ENCODE measurements around the gene TOR4A.
A peak's percentile ranks its signal among the peaks of the same experiment; 100 is the strongest.

TOR4A gene

GRCh38 chr9:137277329-137278041 is at the start of gene TOR4A:
Gene TOR4A, plus strand, starts transcription at chr9:137277726. Its CDS starts 964 bp downstream, at chr9:137278690.
- peak within 1 kb of the TSS; percentile 63 for H3K4me3 ChIP-seq (ENCODE audit: low read depth, low read length)
- ChIA-PET CTCF (interaction anchor here (0.8 to 1.9 kb wide), 9 partner anchors 9 to 167 kb away, joined by 3 to 7 read pairs (median 5); partner anchors contain the start of genes EXD3 and NOXA1), POLR2A (interaction anchor here (1.0 to 2.2 kb wide), 3 partner anchors 13 to 36 kb away, joined by 4 to 18 read pairs (median 8); partner anchors contain the start of gene TUBB4B)
- DNase-seq (ENCODE audit: low read depth, low spot score): peak; percentile 26
- TF ChIP-seq CTCF (IDR thresholded peaks at IDR 0.05; ENCODE audit: insufficient read depth, low read length, missing control alignments): no peak

- ChIA-PET CTCF (interaction anchor here (0.8 to 6.6 kb wide), 26 partner anchors 9 to 193 kb away, joined by 3 to 139 read pairs (median 5); partner anchors contain the start of genes ANAPC2, DPP7, NELFB and NPDC1), POLR2A (interaction anchor here (1.0 to 2.5 kb wide), 5 partner anchors 13 to 181 kb away, joined by 3 to 14 read pairs (median 4); partner anchors contain the start of genes ANAPC2, SSNA1 and TUBB4B)
- TF ChIP-seq CTCF (IDR thresholded peaks at IDR 0.05; ENCODE audit: insufficient read depth, low read length, missing control alignments): no peak
- no peak for DNase-seq (ENCODE audit: low read depth, low spot score)
- no peak overlapping the region for H3K4me3 ChIP-seq (ENCODE audit: low read depth, low read length)
Measured at GRCh38 chr9:137227853-137228505, 49.5 kb upstream of the TOR4A start.

GRCh38 chr9:137228506-137228967 is 49.0 kb upstream of the TOR4A start:
- CTCF ChIA-PET: interaction anchor here (0.8 to 6.6 kb wide), 14 partner anchors 9 to 184 kb away, joined by 3 to 139 read pairs (median 8); partner anchors contain the start of genes ANAPC2, DPP7, NELFB and NPDC1
- DNase-seq (ENCODE audit: low read depth, low spot score): no peak
- no peak for TF ChIP-seq CTCF (IDR thresholded peaks at IDR 0.05; ENCODE audit: insufficient read depth, low read length, missing control alignments)
- H3K4me3 ChIP-seq (ENCODE audit: low read depth, low read length): no peak overlapping the region
- POLR2A ChIA-PET: no interaction called here

- no peak overlapping the region for H3K4me3 ChIP-seq (ENCODE audit: low read depth, low read length)
- CTCF ChIA-PET: interaction anchor here (0.8 to 4.4 kb wide), 7 partner anchors 8 to 184 kb away, joined by 3 to 28 read pairs (median 3); no protein-coding TSS in a partner anchor
- DNase-seq (ENCODE audit: low read depth, low spot score): no peak
- POLR2A ChIA-PET: interaction anchor here (0.9 kb wide), 1 partner anchor 12 kb away, joined by 4 read pairs; the partner anchor contains the start of gene TUBB4B
- no peak for TF ChIP-seq CTCF (IDR thresholded peaks at IDR 0.05; ENCODE audit: insufficient read depth, low read length, missing control alignments)
Measured at GRCh38 chr9:137228968-137229896, 48.3 kb upstream of the TOR4A start.

- ChIA-PET CTCF (interaction anchor here (0.8 to 4.4 kb wide), 7 partner anchors 7 to 183 kb away, joined by 3 to 28 read pairs (median 3); no protein-coding TSS in a partner anchor), POLR2A (interaction anchor here (0.9 to 1.5 kb wide), 2 partner anchors 10 to 11 kb away, joined by 4 to 8 read pairs; partner anchors contain the start of gene TUBB4B)
- TF ChIP-seq CTCF (IDR thresholded peaks at IDR 0.05; ENCODE audit: insufficient read depth, low read length, missing control alignments): no peak
- no peak for DNase-seq (ENCODE audit: low read depth, low spot score)
- H3K4me3 ChIP-seq (ENCODE audit: low read depth, low read length): no peak overlapping the region
Measured at GRCh38 chr9:137229903-137230704, 47.4 kb upstream of the TOR4A start.
